Right atrium auricular region (tissue), 2 donors: Measurements from ENCODE around the gene DNLZ. TPM values are rescaled to one million over a fixed set of nuclear protein-coding genes. Genes with fewer than 3 reads are reported as not detected.

Source experiments
- DNase-seq: peaks from one replicate; pipeline ENCODE4 v3.0.0-alpha.2; 2019; ENCODE audit warnings: low spot score
- H3K27ac ChIP-seq, 2 donors: fragments of 200-600 bp; sonication (generic); 1 replicate in 1 of 2; 2 replicates in 1 of 2; pipeline ENCODE4 v1.5.1; 2016 to 2019
- H3K27me3 ChIP-seq, 2 donors: fragments of 200-600 bp; sonication (generic); one replicate each; pipeline versions ENCODE4 v1.5.1 to v1.6.0; 2017 to 2019
- H3K36me3 ChIP-seq: fragments of 200-600 bp; sonication (generic); one replicate; pipeline ENCODE4 v1.5.1; 2016
- H3K4me1 ChIP-seq, 2 donors: fragments of 200-600 bp; sonication (generic); one replicate each; pipeline versions ENCODE4 v1.5.1 to v1.6.0; 2017 to 2019
- H3K4me3 ChIP-seq, 2 donors: fragments of 200-600 bp; sonication (generic); 1 replicate in 1 of 2; 2 replicates in 1 of 2; pipeline ENCODE4 v1.5.1; 2017 to 2019; ENCODE audit warnings: mild to moderate bottlenecking in 1 of 2, moderate library complexity in 1 of 2
- H3K9me3 ChIP-seq, 2 donors: fragments of 200-600 bp; sonication (generic); one replicate each; pipeline ENCODE4 v1.5.1; 2019
- CTCF ChIP-seq, 2 donors: fragments of 200-600 bp; sonication (generic); IDR thresholded peaks; one replicate each; pipeline ENCODE4 v1.5.1; 2019; ENCODE audit warnings: antibody characterized with exemption in 2 of 2
- total RNA-seq, 2 donors: library from RNA; depleted of rRNA; stranded (reverse); fragments of >200 nt; gene quantifications; one replicate each; pipeline ENCODE4 v1.1.0, GENCODE V29; 2016

Gene DNLZ
- total RNA-seq, 2 donors from 2014 or later = 15.4 to 36.6 TPM

DNA sequence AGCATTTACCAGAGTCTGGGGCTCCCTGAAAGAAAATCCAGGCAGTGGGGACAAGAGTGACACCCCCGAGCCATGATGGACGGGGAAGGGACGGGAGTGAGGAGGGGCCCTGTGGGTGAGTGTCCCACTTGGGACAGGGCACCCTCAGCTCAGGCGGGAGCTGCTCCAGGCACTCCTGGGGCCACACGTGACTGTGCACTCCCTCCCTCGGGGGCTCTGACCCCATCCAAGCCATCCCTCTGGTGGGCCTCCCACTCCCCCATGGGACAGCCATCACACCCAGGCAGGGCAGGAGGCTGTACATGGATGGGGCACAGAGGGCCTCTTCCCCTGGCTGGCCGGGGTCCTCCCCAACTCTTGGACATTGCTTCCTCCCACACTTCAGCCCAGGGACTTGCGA, 12.9 kb upstream of the DNLZ start:
- Histone ChIP-seq H3K36me3 (peaks cover 4% of the 10 kb centered on the region), H3K9me3 (no peaks in the 10 kb centered on the region), H3K27me3 (no peaks in the 10 kb centered on the region), H3K4me1 (peaks cover 0 to 30% of the 10 kb centered on the region in 2 donors), H3K4me3 (no peak overlapping the region), H3K27ac (no peak overlapping the region)
- DNase-seq = no peak
- TF ChIP-seq CTCF (IDR thresholded peaks at IDR 0.05) = no peak

DNA sequence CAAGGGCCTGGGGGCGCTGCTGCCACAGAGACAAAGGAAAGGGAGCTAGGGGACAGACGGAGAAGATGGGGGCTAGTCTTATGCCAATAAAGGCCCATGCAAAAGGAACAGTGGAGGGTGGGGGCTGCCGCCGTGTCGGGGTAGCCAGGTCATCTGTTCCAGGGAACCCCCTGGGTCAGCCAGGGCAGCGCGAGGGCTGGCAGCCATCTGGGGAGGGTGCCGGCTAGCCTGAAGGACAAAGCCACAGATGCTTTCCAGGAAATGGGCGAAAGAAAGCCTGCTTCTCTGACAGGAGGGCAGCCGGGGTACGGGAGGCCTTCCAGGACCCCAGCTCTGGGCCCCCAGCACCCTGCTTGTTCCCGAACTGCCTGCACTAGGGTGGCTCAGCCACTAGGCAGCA, 11.6 kb upstream of the DNLZ start:
- TF ChIP-seq CTCF (IDR thresholded peaks at IDR 0.05) = no peak
- peaks cover 0 to 24% of the 10 kb centered on the region in 2 donors for H3K4me1 ChIP-seq
- H3K27ac ChIP-seq = no peak overlapping the region
- no peaks in the 10 kb centered on the region for H3K9me3 ChIP-seq
- no peak overlapping the region for H3K4me3 ChIP-seq
- DNase-seq = no peak
- peaks cover 4% of the 10 kb centered on the region for H3K36me3 ChIP-seq
- no peaks in the 10 kb centered on the region for H3K27me3 ChIP-seq

GRCh38 chr9:136374183-136374575, 10.6 kb upstream of the DNLZ start:
- no peaks in the 10 kb centered on the region for H3K27me3 ChIP-seq
- DNase-seq = no peak
- H3K4me1 ChIP-seq = peaks cover 0 to 24% of the 10 kb centered on the region in 2 donors
- no peaks in the 10 kb centered on the region for H3K36me3 ChIP-seq
- TF ChIP-seq CTCF (IDR thresholded peaks at IDR 0.05) = no peak
- no peaks in the 10 kb centered on the region for H3K9me3 ChIP-seq
- no peak overlapping the region for H3K27ac ChIP-seq
- no peak overlapping the region for H3K4me3 ChIP-seq

- H3K27me3 ChIP-seq = no peaks in the 10 kb centered on the region
- H3K4me3 ChIP-seq = peak within 1 kb of the TSS in 1 of 2 donors; percentile 27
- peaks cover 0 to 19% of the 10 kb centered on the region in 2 donors for H3K4me1 ChIP-seq
- TF ChIP-seq CTCF (IDR thresholded peaks at IDR 0.05) = no peak
- no peaks in the 10 kb centered on the region for H3K36me3 ChIP-seq
- H3K9me3 ChIP-seq = no peaks in the 10 kb centered on the region
- no peak within 1 kb of the TSS for H3K27ac ChIP-seq
- DNase-seq = no peak
These were observed 10.0 kb upstream of the DNLZ start, which contains the start of gene CARD9 for GRCh38 chr9:136373300-136374182. Gene CARD9 (minus strand): TSS chr9:136373669. CDS start chr9:136372078, 1,591 bp downstream.

DNA sequence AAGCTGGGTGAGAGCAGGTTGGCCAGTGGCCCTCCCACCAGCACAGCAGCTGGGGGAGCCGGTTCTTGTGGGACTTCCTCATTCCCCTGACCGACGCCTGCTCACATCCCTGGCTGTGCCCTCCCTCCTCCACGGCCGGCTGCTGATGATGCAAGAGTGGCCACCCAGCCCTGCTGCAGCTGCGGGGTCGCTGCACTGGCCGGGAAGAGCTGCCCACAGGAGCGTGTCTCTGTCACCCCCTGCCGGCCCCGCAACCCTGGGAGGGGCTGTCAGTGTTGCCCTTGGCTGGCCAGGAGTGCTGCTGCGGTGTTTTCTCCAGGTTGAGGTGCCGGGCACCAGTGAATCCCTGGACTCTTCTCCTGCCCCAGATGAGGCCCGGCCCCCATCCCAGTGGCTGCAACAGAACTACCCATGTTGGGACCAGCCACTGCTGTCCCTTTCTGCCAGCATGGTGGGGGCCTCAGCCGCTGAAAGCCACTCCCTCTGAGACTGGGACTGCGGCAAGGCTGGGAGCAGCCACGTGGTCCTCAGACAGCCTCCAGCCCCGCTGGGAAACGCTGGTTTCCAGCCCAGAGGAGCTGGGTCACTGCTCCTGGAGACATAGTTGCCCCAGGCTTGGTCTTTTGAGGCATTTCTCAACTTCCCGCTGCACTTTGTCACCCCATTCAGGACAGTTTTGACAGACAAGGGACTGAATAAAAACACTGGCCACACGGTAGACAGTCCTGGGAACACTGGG, 9.2 kb upstream of the DNLZ start:
- no peaks in the 10 kb centered on the region for H3K36me3 ChIP-seq
- peak; percentile 79 for DNase-seq
- peaks cover 0 to 13% of the 10 kb centered on the region in 2 donors for H3K4me1 ChIP-seq
- H3K9me3 ChIP-seq = no peaks in the 10 kb centered on the region
- peak overlapping the region in 1 of 2 donors; percentile 27 for H3K4me3 ChIP-seq
- no peak overlapping the region for H3K27ac ChIP-seq
- TF ChIP-seq CTCF (IDR thresholded peaks at IDR 0.05) = peak in 1 of 2 donors; percentile 13
- no peaks in the 10 kb centered on the region for H3K27me3 ChIP-seq
